ENCODE measurements around the gene NAA38. TPM values are rescaled to one million over a fixed set of nuclear protein-coding genes. Genes with fewer than 3 reads are reported as not detected.

The NAA38 gene
- total RNA-seq, 2 experiments from 2014 or later: 75.0 to 75.3 TPM

GRCh38 chr17:7835814-7836595 is 21.4 kb downstream of the NAA38 start:
- H3K4me3 Mint-ChIP-seq: peak overlapping the region; percentile 91
- no peaks in the 10 kb centered on the region for H3K27me3 Mint-ChIP-seq (ENCODE audit: low read depth)
- intact Hi-C loops (cut with micrococcal nuclease): loop anchor here (1.0 to 10.0 kb wide), 6 partner anchors 8 to 449 kb away; partner anchors contain the start of genes ALOXE3, POLR2A and RANGRF
- peak overlapping the region; percentile 88 for H3K27ac Mint-ChIP-seq
- H3K4me1 Mint-ChIP-seq (ENCODE audit: low read depth): peaks cover 52% of the 10 kb centered on the region
- peaks cover 3% of the 10 kb centered on the region for H3K36me3 Mint-ChIP-seq (ENCODE audit: low read depth)
- CTCF ChIA-PET: interaction anchor here (0.6 to 3.0 kb wide), 10 partner anchors 9 to 154 kb away, joined by 3 to 20 read pairs (median 5); no protein-coding TSS in a partner anchor
- no peaks in the 10 kb centered on the region for H3K9me3 Mint-ChIP-seq
- peak; percentile 53 for DNase-seq

- CTCF ChIA-PET: interaction anchor here (0.6 to 3.0 kb wide), 15 partner anchors 9 to 155 kb away, joined by 3 to 20 read pairs (median 4); partner anchors contain the start of gene NAA38
- H3K36me3 Mint-ChIP-seq (ENCODE audit: low read depth): no peaks in the 10 kb centered on the region
- DNase-seq: peak; percentile 94
- intact Hi-C loops (cut with micrococcal nuclease): loop anchor here (1.0 to 10.0 kb wide), 8 partner anchors 9 to 450 kb away; partner anchors contain the start of genes ALOXE3, NAA38, POLR2A and RANGRF
- H3K4me3 Mint-ChIP-seq: peak overlapping the region; percentile 93
- H3K27ac Mint-ChIP-seq: peak overlapping the region; percentile 94
- H3K4me1 Mint-ChIP-seq (ENCODE audit: low read depth): peaks cover 44% of the 10 kb centered on the region
- H3K9me3 Mint-ChIP-seq: no peaks in the 10 kb centered on the region
- no peaks in the 10 kb centered on the region for H3K27me3 Mint-ChIP-seq (ENCODE audit: low read depth)
These were observed 22.2 kb downstream of the NAA38 start for GRCh38 chr17:7834957-7835813.

GRCh38 chr17:7834542-7834956 is 22.8 kb downstream of the NAA38 start:
- H3K9me3 Mint-ChIP-seq: no peaks in the 10 kb centered on the region
- H3K4me1 Mint-ChIP-seq (ENCODE audit: low read depth): peaks cover 38% of the 10 kb centered on the region
- peak; percentile 55 for DNase-seq
- intact Hi-C loops (cut with micrococcal nuclease): loop anchor here (1.0 to 10.0 kb wide), 5 partner anchors 12 to 450 kb away; partner anchors contain the start of genes ALOXE3, NAA38, POLR2A and RANGRF
- H3K27ac Mint-ChIP-seq: peak overlapping the region; percentile 94
- no peaks in the 10 kb centered on the region for H3K36me3 Mint-ChIP-seq (ENCODE audit: low read depth)
- no peaks in the 10 kb centered on the region for H3K27me3 Mint-ChIP-seq (ENCODE audit: low read depth)
- CTCF ChIA-PET: interaction anchor here (0.9 to 3.0 kb wide), 11 partner anchors 10 to 155 kb away, joined by 3 to 20 read pairs (median 5); partner anchors contain the start of gene NAA38
- H3K4me3 Mint-ChIP-seq: peak overlapping the region; percentile 93

GRCh38 chr17:7833795-7834541 is 23.4 kb downstream of the NAA38 start, which contains the start of gene KDM6B:
TSS of gene KDM6B (plus strand) at chr17:7834217. CDS start at chr17:7845555, 11,338 bp downstream.
- H3K9me3 Mint-ChIP-seq: no peaks in the 10 kb centered on the region
- H3K4me1 Mint-ChIP-seq (ENCODE audit: low read depth): peaks cover 32% of the 10 kb centered on the region
- H3K36me3 Mint-ChIP-seq (ENCODE audit: low read depth): no peaks in the 10 kb centered on the region
- DNase-seq: peak; percentile 92
- intact Hi-C loops (cut with micrococcal nuclease): loop anchor here (1.0 to 10.0 kb wide), 5 partner anchors 12 to 451 kb away; partner anchors contain the start of genes ALOXE3, NAA38, POLR2A and RANGRF
- no peaks in the 10 kb centered on the region for H3K27me3 Mint-ChIP-seq (ENCODE audit: low read depth)
- H3K27ac Mint-ChIP-seq: peak within 1 kb of the TSS; percentile 94
- CTCF ChIA-PET: interaction anchor here (0.8 to 3.0 kb wide), 11 partner anchors 9 to 99 kb away, joined by 3 to 20 read pairs (median 5); partner anchors contain the start of gene NAA38
- peak within 1 kb of the TSS; percentile 93 for H3K4me3 Mint-ChIP-seq

GRCh38 chr17:7833011-7833794 is 24.2 kb downstream of the NAA38 start:
- Mint-ChIP-seq H3K36me3 (ENCODE audit: low read depth) (no peaks in the 10 kb centered on the region), H3K27me3 (ENCODE audit: low read depth) (no peaks in the 10 kb centered on the region), H3K4me1 (ENCODE audit: low read depth) (peaks cover 26% of the 10 kb centered on the region), H3K9me3 (no peaks in the 10 kb centered on the region), H3K4me3 (peak overlapping the region; percentile 93), H3K27ac (peak overlapping the region; percentile 23)
- no peak for DNase-seq
- intact Hi-C loops (cut with micrococcal nuclease): loop anchor here (10.0 kb wide), 1 partner anchor 452 kb away; the partner anchor contains the start of gene RANGRF
- CTCF ChIA-PET: interaction anchor here (0.8 to 3.0 kb wide), 6 partner anchors 9 to 100 kb away, joined by 3 to 17 read pairs (median 4); no protein-coding TSS in a partner anchor

GRCh38 chr17:7832431-7832830 is 24.9 kb downstream of the NAA38 start:
- DNase-seq: no peak
- H3K4me3 Mint-ChIP-seq: no peak overlapping the region
- H3K9me3 Mint-ChIP-seq: no peaks in the 10 kb centered on the region
- H3K27ac Mint-ChIP-seq: no peak overlapping the region
- CTCF ChIA-PET: interaction anchor here (0.8 to 2.1 kb wide), 3 partner anchors 8 to 25 kb away, joined by 3 to 17 read pairs (median 4); partner anchors contain the start of gene NAA38
- no peaks in the 10 kb centered on the region for H3K36me3 Mint-ChIP-seq (ENCODE audit: low read depth)
- H3K27me3 Mint-ChIP-seq (ENCODE audit: low read depth): no peaks in the 10 kb centered on the region
- intact Hi-C loops (cut with micrococcal nuclease): loop anchor here (10.0 kb wide), 1 partner anchor 452 kb away; the partner anchor contains the start of gene RANGRF
- H3K4me1 Mint-ChIP-seq (ENCODE audit: low read depth): peaks cover 21% of the 10 kb centered on the region

- H3K36me3 Mint-ChIP-seq (ENCODE audit: low read depth): no peaks in the 10 kb centered on the region
- intact Hi-C loops (cut with micrococcal nuclease): loop anchor here (10.0 kb wide), 1 partner anchor 454 kb away; the partner anchor contains the start of gene RANGRF
- no peaks in the 10 kb centered on the region for H3K9me3 Mint-ChIP-seq
- DNase-seq: no peak
- peaks cover 10% of the 10 kb centered on the region for H3K4me1 Mint-ChIP-seq (ENCODE audit: low read depth)
- CTCF ChIA-PET: interaction anchor here (0.6 to 0.9 kb wide), 2 partner anchors 19 to 220 kb away, joined by 3 to 5 read pairs; no protein-coding TSS in a partner anchor
- H3K27ac Mint-ChIP-seq: no peak overlapping the region
- H3K27me3 Mint-ChIP-seq (ENCODE audit: low read depth): no peaks in the 10 kb centered on the region
- H3K4me3 Mint-ChIP-seq: no peak overlapping the region
These were observed 26.1 kb downstream of the NAA38 start for GRCh38 chr17:7831233-7831632.

GRCh38 chr17:7830616-7831015 is 26.7 kb downstream of the NAA38 start:
- Mint-ChIP-seq H3K27me3 (ENCODE audit: low read depth) (no peaks in the 10 kb centered on the region), H3K36me3 (ENCODE audit: low read depth) (no peaks in the 10 kb centered on the region), H3K27ac (no peak overlapping the region), H3K4me3 (no peak overlapping the region), H3K4me1 (ENCODE audit: low read depth) (peaks cover 7% of the 10 kb centered on the region), H3K9me3 (no peaks in the 10 kb centered on the region)
- intact Hi-C loops (cut with micrococcal nuclease): loop anchor here (10.0 kb wide), 1 partner anchor 454 kb away; the partner anchor contains the start of gene RANGRF
- CTCF ChIA-PET: interaction anchor here (0.6 kb wide), 1 partner anchor 219 kb away, joined by 5 read pairs; no protein-coding TSS in a partner anchor
- DNase-seq: no peak

GRCh38 chr17:7825206-7825990 is 32.0 kb downstream of the NAA38 start:
- Mint-ChIP-seq H3K27ac (no peak overlapping the region), H3K4me3 (no peak overlapping the region), H3K36me3 (ENCODE audit: low read depth) (no peaks in the 10 kb centered on the region), H3K9me3 (no peaks in the 10 kb centered on the region), H3K27me3 (ENCODE audit: low read depth) (no peaks in the 10 kb centered on the region), H3K4me1 (ENCODE audit: low read depth) (no peaks in the 10 kb centered on the region)
- intact Hi-C loops (cut with micrococcal nuclease): no loop called here
- CTCF ChIA-PET: interaction anchor here (0.6 to 2.8 kb wide), 13 partner anchors 8 to 176 kb away, joined by 3 to 17 read pairs (median 4); partner anchors contain the start of gene NAA38
- no peak for DNase-seq
